GDM1 (cell line): ENCODE results near the gene DUSP22.
"Not testable (repeated sequence)": the region's sequence is repeated elsewhere in the genome, so short reads cannot be mapped to it uniquely, and the experiment has no call there.

ENCODE experiments used
- DNase-seq: peaks from one replicate; lab custom pipeline; 2025; lab: John Stamatoyannopoulos, UW

DUSP22 gene

DNA sequence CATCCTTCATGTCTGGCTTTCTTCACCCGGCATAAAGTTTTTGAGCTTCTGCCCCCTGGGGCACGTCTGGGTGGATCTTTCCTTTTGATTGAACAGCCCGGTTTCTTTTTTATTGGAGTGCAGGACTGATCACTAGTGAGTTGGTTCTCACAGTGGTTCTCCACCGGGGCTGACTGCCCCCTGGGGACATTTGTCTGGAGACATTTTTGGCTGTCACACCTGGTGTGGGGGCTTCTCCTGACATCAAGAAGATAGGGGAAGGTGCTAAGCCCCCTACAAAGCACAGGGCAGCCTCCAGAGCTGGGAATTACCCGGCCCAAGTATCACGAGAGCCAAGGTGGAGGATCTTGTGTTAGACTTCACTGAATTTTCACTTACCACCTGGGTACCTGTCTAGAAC lies 73.5 kb downstream of the DUSP22 start:
- DNase-seq: no peak

DNA sequence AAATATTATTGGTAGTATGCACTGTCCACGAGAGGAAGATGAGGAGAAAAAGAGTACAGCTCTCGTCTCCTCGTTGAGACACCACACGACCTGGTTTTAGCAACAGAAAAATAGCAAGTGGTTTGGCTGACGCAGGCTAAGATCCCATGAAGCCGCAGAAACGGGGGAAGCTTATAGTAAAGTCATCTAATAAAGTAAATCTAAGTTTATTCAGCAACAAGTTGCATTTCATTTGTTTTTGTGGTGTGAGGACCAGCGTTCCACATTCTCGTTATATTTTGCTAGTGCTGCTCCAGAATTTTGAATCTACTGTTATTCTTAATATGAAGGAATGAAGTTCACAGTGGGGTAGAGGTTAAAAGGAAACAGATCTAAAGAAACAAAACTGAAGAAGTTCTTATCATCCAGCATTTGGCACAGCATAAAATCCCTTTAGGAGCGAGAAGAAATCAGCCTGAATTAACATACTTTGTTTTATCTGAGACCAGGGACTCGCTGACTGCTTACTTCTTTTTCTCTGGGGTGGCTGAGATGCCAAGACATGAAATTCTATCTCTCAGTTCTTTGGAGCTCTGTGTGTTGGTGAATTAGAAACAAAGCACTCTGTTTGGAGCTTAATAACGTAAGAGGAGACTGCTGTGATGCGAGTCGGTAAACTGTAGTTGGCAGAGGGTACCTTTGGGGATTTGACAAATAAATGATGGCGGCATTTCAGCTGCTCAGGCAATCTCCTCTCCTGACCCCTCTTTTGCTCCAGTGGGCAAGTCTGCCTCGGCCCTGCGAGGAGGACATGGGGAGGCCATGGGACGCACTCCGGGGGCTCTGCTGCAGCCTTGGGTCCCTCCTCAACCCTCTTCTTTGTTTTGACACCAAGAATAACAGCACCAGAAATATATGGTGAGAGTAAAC lies 74.4 kb downstream of the DUSP22 start:
- no peak for DNase-seq

DNA sequence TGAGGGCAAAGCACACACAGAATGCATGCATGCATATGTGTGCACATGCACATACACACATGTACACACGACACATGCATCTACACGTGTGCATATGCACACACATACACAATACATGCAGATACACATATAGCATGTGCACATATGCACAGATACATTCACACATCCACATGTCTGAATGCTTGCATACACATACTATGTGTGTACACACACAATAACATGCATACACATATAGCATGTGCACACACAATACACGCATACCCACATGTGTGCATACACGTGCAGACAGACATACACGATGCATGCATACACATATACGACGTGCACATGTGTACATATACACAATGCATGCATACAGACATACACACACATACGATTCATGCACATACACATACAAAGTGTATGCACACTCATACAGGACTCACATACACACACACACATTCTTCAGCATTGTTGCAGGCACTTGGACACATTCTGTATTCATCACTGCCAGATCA lies 75.1 kb downstream of the DUSP22 start:
- DNase-seq: no peak

DNA sequence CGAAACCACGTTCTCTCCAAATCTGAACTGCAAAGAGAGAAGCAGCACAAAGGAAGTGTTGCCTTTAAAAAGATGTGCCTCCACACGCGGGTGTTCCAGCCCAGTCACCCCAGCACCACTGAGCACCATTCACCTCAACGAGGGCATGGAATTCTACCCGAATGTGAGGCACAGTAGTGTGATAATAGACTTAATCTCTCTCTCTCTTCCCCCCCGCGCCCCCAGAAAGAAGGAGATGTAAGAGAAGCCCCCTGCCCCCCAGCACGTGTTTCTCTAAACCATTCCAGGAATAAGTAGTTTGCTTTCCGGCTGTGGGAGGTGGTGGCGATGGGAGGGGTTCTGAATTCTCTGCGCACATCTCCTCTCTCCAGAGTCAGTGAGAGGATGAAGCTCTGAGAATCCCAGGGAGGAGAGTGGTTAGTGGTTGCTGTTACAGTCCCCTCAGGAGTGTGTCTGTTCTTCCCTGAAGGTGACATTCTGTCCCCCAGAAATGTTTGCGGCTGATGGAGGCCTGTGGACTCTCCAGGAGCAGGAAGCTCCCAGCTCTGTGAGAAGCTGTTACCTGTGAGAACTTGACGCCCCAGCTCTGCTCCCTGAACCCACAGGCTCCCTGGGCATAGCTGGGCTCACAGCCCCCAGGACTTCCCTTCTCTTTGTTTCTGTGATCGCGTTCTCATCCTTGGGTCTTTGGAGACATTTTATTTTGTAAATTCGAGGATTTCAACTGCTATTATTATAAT lies 75.8 kb downstream of the DUSP22 start:
- DNase-seq: no peak

- no peak for DNase-seq
Observed at GRCh38 chr6:369559-370431, 77.5 kb downstream of the DUSP22 start.

DNA sequence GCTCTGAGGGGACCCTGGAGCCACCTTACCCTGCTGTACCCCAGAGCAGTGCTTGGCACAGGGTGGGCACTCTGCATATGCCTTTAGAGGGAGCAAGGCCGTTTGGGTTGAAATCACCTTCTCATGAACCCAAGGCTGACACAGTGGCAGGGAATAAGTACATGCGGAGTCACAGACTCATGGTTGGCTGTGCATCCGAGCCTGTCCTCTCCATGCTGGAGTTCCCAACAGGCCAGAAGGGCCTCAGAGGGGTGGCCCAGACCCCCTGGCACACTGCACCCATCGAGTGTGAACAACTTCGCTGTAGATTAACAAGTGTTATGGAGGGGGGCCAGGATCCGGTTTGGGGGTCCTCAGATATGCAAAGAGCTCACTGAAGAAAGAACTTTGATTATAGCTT lies 78.3 kb downstream of the DUSP22 start:
- no peak for DNase-seq

DNA sequence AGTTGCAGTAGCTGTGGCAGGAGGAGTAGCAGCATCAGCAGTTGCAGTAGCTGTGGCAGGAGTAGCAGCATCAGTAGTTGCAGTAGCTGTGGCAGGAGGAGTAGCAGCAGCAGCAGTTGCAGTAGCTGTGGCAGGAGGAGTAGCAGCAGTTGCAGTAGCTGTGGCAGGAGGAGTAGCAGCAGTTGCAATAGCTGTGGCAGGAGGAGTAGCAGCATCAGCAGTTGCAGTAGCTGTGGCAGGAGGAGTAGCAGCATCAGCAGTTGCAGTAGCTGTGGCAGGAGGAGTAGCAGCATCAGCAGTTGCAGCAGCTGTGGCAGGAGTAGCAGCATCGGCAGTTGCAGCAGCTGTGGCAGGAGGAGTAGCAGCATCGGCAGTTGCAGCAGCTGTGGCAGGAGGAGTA lies 79.6 kb downstream of the DUSP22 start:
- not testable (repeated sequence) for DNase-seq

DNA sequence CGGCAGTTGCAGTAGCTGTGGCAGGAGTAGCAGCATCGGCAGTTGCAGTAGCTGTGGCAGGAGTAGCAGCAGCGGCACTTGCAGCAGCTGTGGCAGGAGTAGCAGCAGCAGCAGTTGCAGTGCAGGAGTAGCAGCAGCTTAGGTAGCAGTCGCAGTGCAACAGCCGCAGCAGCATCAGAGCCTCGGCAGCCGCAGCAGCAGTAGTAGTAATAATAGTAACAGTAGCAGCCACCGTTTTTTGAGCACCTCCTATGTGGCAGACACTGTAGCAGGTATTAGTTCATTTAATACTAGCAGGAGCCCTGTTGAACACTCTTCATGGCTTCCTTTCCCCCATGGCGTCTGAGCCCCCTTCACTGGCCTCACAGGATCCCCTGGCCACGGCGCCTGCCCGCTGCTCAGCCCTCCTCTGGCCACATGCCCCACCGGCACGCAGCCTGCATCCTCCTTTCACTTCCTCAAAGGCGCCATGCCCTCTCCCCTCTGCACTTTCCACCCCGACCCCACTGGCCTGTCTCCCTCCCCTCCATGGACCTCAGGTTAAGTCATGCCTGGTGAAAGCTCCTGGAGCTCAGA lies 80.1 kb downstream of the DUSP22 start:
- no peak for DNase-seq

GRCh38 chr6:373031-373430 lies 80.7 kb downstream of the DUSP22 start:
- DNase-seq: no peak

DNA sequence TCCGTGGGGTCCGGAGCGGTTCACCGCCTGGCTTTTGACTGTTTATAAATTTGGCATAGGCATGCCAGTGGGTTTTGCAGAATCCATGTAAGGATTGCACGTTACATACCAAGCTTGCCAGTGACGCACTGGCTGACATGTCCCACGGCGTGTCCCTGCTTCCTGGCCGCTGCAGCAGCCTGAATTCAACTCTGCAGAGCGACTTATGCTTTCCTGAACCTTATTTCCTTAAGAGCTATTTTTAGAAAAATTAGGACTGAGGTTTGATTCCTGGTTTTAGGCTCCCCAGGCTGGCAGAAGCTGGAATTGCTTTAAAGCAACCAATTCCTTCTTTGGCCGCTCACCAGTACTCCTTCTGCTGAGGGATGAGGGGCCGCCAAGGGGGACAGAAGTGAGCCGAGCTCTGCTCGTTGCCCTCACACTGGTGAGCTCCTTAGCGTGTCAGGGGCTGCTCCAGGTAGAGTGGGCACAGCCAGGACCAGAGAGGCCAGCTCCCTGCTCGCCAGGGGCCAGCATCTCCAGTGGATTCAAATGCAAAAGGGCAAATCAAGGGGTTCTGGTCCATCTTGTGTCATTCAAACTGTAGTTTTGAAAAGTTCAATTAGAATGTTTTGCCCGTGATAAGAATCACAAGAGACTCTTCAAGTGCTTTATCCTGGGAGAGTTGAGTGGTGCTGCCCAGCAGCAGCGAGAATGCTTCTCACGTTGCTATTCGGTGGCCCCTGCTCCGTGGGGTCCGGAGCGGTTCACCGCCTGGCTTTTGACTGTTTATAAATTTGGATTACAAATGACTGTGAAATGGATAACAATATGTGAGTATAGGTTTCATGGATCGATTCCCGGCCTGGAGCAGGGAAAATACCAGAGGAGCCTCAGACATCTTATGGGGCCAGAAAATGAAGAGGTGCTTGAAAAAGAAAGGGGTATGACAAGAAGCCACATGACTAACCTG lies 81.8 kb downstream of the DUSP22 start:
- DNase-seq: no peak

GRCh38 chr6:374956-375355 lies 82.7 kb downstream of the DUSP22 start:
- no peak for DNase-seq

GRCh38 chr6:376827-377640 lies 84.7 kb downstream of the DUSP22 start:
- no peak for DNase-seq

- not testable (repeated sequence) for DNase-seq
Observed at GRCh38 chr6:377641-378020, 85.3 kb downstream of the DUSP22 start.

DNA sequence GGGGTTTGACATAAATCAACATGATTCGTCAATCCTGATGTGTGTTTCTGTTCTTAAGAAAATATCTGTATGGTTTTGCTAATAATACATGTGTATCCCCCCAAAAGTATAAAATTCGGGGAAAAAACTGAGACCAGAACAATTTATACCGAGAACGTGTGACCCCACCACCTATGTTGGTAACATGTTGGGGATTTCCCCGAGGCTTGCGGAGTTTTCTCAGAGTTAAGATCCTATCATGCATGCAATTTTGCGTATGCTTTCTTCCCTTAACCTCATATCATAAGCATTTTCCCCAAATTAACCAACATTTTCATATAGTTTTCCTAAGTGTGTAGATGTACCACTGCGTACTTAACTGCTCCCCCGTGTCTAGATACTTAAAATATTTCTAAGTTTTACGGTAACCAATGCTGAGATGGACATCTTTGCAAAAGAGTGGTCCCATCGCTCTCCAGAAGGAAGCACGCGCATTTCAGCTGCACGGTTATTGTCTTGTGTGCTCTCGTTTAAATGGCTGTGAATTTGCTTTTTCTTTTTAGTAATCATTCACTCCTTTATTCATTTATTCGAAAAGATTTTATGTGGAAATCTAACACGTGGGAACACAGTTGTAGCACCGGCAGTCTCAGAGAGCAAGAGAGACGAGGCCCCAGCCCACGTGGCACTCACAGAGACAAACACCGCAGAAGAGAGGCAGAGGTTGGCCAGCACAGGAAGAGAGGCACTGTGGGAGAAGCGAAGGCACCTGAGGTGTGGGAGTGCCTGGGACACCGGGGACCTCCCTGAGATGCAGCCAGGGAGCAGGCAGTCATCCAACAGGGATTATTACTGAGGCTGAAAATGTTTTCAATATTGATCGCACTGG lies 86.0 kb downstream of the DUSP22 start:
- DNase-seq: no peak

DNA sequence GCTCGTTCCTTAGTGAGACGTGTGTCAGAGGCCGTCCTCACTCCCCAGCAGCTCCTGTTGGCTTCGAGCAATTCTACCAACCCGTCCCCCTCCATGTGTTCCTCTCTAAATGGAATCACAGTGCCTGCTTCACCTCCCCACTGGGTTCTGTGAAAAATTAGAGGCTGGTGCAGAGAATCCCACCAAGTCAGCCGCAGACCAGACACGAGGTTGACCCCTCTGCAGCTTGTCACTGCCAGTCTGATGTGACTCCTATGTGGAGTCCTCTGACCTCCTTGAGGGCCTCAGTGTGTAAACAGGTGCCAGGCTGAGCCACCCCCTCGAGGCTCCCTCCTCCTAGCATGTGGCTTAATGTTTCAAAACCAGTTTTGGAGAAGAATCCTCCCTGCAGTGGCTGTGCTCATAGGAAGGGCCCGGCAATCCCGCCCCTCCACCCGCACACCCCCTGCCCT lies 86.7 kb downstream of the DUSP22 start:
- DNase-seq: no peak

DNA sequence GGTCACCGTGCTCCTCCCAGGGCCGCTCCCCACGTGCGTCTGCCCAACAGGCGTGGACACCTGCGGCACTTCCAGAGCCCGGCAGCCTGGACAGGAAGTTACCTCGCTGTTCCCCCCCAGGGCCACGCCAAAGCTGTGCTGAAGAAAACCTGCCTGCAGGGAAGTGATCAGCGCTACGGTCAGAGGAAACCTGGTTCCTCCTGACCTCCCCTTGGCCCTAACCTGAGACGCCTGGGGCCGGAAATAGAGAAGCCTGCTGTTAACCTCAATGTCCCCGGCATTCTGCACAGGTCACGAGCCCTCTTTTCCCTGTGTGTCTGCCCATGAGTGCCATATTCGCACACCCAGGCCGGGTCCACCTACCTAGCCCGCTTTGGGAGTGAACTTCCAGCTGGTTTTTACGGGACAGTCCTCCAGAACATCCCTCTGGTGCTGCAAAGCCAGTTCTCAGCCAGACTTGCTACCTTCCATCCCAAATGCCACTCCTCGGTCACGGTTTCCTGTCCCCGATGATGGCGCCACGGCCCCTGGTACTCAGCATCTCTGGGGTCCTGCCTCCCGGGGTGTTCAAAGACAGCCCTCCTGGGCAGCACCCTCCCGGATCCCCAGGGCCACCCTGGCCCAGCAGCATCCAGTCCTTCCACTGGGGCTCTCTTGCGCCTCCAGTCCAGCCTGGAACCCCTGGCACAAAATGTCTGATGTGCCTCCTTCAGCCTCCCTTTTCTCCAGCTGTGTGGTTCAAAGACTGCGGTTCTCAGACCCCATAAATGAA lies 87.3 kb downstream of the DUSP22 start:
- no peak for DNase-seq

DNA sequence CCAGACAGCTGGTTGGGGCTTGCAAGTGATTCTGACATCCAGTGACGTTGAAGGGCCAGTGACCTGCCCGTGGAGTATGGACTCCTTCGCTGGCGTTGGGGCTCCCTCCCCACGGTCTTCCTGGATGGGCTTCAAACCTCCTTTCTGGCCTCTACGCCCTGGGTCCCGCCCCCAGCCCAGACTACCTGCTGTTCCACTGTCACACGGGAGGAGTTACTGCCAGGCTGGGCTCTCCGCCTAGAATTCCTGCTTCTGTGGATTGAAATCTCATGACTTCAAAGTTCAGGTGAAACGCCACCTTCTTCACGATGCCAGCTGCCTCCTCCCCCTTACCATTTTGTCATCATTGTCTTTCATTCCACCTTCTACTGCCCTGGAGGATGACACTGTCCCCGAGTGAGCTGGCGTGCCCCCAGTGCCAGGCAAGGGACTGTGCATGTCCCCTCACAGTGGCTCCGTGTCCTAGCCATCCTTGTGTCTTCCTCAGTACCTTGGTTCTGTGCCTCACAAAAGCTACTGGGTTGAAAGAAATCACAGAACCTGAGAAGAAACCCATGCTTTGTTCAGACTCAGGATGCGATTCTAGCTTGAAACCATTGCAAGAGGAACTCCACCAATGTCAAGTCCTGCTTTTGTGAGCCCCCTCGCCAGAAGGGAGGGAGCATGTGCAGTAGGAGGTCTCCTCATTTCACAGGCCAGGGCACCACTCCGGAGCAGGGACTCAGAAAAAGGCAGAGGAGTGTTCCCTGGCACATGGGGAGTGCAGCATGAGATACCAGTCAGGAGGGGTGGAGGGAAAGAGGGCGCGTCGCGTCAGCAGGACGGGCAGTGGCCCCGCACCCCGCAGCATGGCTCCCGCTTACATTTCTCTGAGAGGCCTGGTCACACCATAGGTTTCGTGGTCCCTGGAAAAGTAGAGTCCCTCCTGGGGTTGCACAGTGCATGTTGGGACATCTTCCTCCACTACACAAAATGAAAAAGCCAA lies 88.2 kb downstream of the DUSP22 start:
- DNase-seq: no peak
